GM12878 (cell line): ENCODE results near the gene TMEM63B. TPM values are rescaled to one million over a fixed set of nuclear protein-coding genes. Genes with fewer than 3 reads are reported as not detected.

Experiments
- ATAC-seq: fragments of 200-7000 bp; cut with Tn5 transposase; 3 replicates; pipeline ENCODE4 v1.9.1; 2020; ENCODE audit warnings: mild to moderate bottlenecking, moderate library complexity
- BruUV-seq: library from RNA; stranded (reverse); fragments of 400-500 nt; replicated peaks from 2 replicates; lab custom pipeline; 2021; lab: Mats Ljungman, UMichigan
- CTCF ChIA-PET: fragments of 300-600 bp; sonication (Branson Sonifier 250); formaldehyde crosslinking; extraction: SDS; loops from one replicate; lab custom pipeline; 2021; ENCODE audit warnings: inconsistent platforms; lab: Yijun Ruan, JAX
- POLR2A ChIA-PET: fragments of 350-600 bp; formaldehyde crosslinking; extraction: SDS; loops from one replicate; lab custom pipeline; 2021; ENCODE audit warnings: inconsistent platforms; lab: Charles Lee
- RAD21 ChIA-PET: fragments of 300-600 bp; sonication (Branson Sonifier 250); formaldehyde crosslinking; loops from one replicate; lab custom pipeline; 2023; ENCODE audit warnings: antibody characterized with exemption; ENCODE audit not compliant: unreplicated experiment; lab: Charles Lee
- SMC1A ChIA-PET: fragments of 300-600 bp; sonication (Branson Sonifier 250); formaldehyde crosslinking; loops from one replicate; lab custom pipeline; 2023; ENCODE audit not compliant: unreplicated experiment, uncharacterized antibody; lab: Charles Lee
- DNase-seq: peaks from one replicate; pipeline ENCODE4 v3.0.0-alpha.2; 2011; ENCODE audit warnings: low read depth, low spot score
- FAIRE-seq: peaks from 3 replicates; lab custom pipeline; 2011; peaks lifted over from hg19 to GRCh38; lab: Jason Lieb, UNC
- H2AFZ ChIP-seq: 2 replicates; pipeline ENCODE4 v1.6.0; 2011; ENCODE audit warnings: low read depth, low read length, control low read depth; ENCODE audit not compliant: control insufficient read depth
- H3K27ac ChIP-seq: 2 replicates; pipeline ENCODE4 v1.5.1; 2011; ENCODE audit warnings: control low read depth; ENCODE audit not compliant: control insufficient read depth, insufficient read depth
- H3K27me3 ChIP-seq, 2 experiments: replicated peaks in 1 of 2; 2 replicates each; pipeline versions ENCODE4 v1.6.0 to v1.6.1; 2011; ENCODE audit warnings: low read length in 1 of 2; ENCODE audit not compliant: control insufficient read depth in 2 of 2, insufficient read depth in 2 of 2
- H3K36me3 ChIP-seq, 2 experiments: 2 replicates each; pipeline ENCODE4 v1.5.1; 2011; ENCODE audit warnings: low read length in 1 of 2; ENCODE audit not compliant: control insufficient read depth in 2 of 2, insufficient read depth in 2 of 2
- H3K4me1 ChIP-seq: 2 replicates; pipeline ENCODE4 v1.6.1; 2011; ENCODE audit warnings: mild to moderate bottlenecking, low read length, moderate library complexity, mixed read lengths; ENCODE audit not compliant: control insufficient read depth, insufficient read depth
- H3K4me2 ChIP-seq: 2 replicates; pipeline ENCODE4 v1.6.0; 2011; ENCODE audit warnings: control low read depth; ENCODE audit not compliant: control insufficient read depth, insufficient read depth
- H3K4me3 ChIP-seq: fragments of 200-600 bp; sonication (generic); 2 replicates; pipeline ENCODE4 v1.5.1; 2016
- H3K79me2 ChIP-seq: 2 replicates; pipeline ENCODE4 v1.6.0; 2011; ENCODE audit warnings: low read length; ENCODE audit not compliant: control insufficient read depth, insufficient read depth
- H3K9ac ChIP-seq: 2 replicates; pipeline ENCODE4 v1.8.0; 2011; ENCODE audit warnings: low read length, control low read depth, mixed read lengths; ENCODE audit not compliant: control insufficient read depth, insufficient read depth
- H3K9me3 ChIP-seq: replicated peaks from 3 replicates; pipeline ENCODE4 v1.5.1; 2011; ENCODE audit warnings: mild to moderate bottlenecking, low read length; ENCODE audit not compliant: control insufficient read depth, insufficient read depth
- H4K20me1 ChIP-seq: 2 replicates; pipeline ENCODE4 v1.6.0; 2011; ENCODE audit not compliant: control insufficient read depth, insufficient read depth
- CBX5 ChIP-seq: sonication (generic); IDR thresholded peaks from 2 replicates; pipeline ENCODE4 v1.6.1; 2016; ENCODE audit warnings: low read depth, moderate library complexity, mild to moderate bottlenecking, inconsistent platforms
- MTA2 ChIP-seq: fragments of 450-650 bp; IDR thresholded peaks from 2 replicates; pipeline ENCODE4 v1.6.1; 2016; ENCODE audit warnings: low read depth, mild to moderate bottlenecking, moderate library complexity
- MTA3 ChIP-seq: IDR thresholded peaks from 2 replicates; pipeline ENCODE4 v1.6.1; 2012; ENCODE audit warnings: low read length, inconsistent platforms, borderline replicate concordance
- RB1 ChIP-seq: fragments of 450-650 bp; formaldehyde crosslinking; IDR thresholded peaks from 2 replicates; pipeline ENCODE4 v1.6.1; 2017; ENCODE audit warnings: mild to moderate bottlenecking, borderline replicate concordance
- TBL1XR1 ChIP-seq: IDR thresholded peaks from 2 replicates; pipeline ENCODE4 v1.6.1; 2012; ENCODE audit warnings: low read depth, low read length, improper control_type of control experiment
- ZBED1 ChIP-seq: IDR thresholded peaks from 2 replicates; pipeline ENCODE4 v1.6.1; 2016; ENCODE audit warnings: borderline replicate concordance
- ZNF274 ChIP-seq: IDR thresholded peaks from one replicate; pipeline ENCODE4 v1.8.0; 2011; ENCODE audit not compliant: insufficient read length, insufficient read depth
- WGBS: methylation state at CpG from one replicate; pipeline ENCODE4 v1.1.6; 2016; ENCODE audit warnings: low lambda C conversion rate; ENCODE audit not compliant: insufficient replicate concordance, insufficient coverage; ENCODE audit errors: missing lambda C conversion rate; 5-methylcytosine and 5-hydroxymethylcytosine counted together
- in situ Hi-C: fragments of 300-500 bp; cut with MboI; formaldehyde crosslinking; loops from 9 replicates; pipeline ENCODE4 v1.14.3; 2018; ENCODE audit warnings: mixed read lengths
- intact Hi-C: fragments of 100-400 bp; cut with micrococcal nuclease; formaldehyde crosslinking; loops from one replicate; pipeline ENCODE4 v1.14.2; 2022; ENCODE audit not compliant: unreplicated experiment
- polyA plus RNA-seq, 11 experiments: library from polyadenylated mRNA; depleted of rRNA in 4 of 11; unstranded in 6 of 11; stranded (reverse) in 5 of 11; fragments of >200 nt; fragmentation: Nextera tagmentation in 4 of 11; fragmentation: Illumina TruSeq in 1 of 11; extraction: Ambion mirVana in 4 of 11; extraction: Trizol in 1 of 11; gene quantifications; 1 replicate in 1 of 11; 2 replicates in 10 of 11; pipeline versions ENCODE4 v1.2.1 to v1.2.3, GENCODE V29; 2011 to 2016; ENCODE audit warnings: inconsistent platforms in 2 of 11, missing spikeins in 2 of 11, low read depth in 1 of 11
- total RNA-seq, 4 experiments: library from RNA; depleted of rRNA in 3 of 4; stranded (reverse); fragments of >200 nt in 3 of 4; fragmentation: Illumina TruSeq in 1 of 4; extraction: Trizol in 1 of 4; gene quantifications; 2 replicates each; pipeline versions ENCODE4 v1.2.1 to v1.2.3, GENCODE V29; 2013 to 2021
- TF ChIP-seq, protein P1 (sequence below): fragments of 450-650 bp; IDR thresholded peaks from 2 replicates; pipeline ENCODE4 v1.6.1; 2017; ENCODE audit warnings: antibody characterized with exemption, mild to moderate bottlenecking, moderate library complexity
- TF ChIP-seq, protein P2 (sequence below): fragments of 450-650 bp; formaldehyde crosslinking; IDR thresholded peaks from 2 replicates; pipeline ENCODE4 v1.4.0; 2022; ENCODE audit warnings: mild to moderate bottlenecking, moderate library complexity
- TF ChIP-seq, protein P3 (sequence below): IDR thresholded peaks from 2 replicates; pipeline ENCODE4 v1.6.1; 2012; ENCODE audit warnings: low read depth, low read length, improper control_type of control experiment
- TF ChIP-seq, protein P4 (sequence below): fragments of 450-650 bp; IDR thresholded peaks from 2 replicates; pipeline ENCODE4 v1.6.1; 2016; ENCODE audit warnings: mild to moderate bottlenecking, moderate library complexity, borderline replicate concordance

Gene TMEM63B
- total and polyA plus RNA-seq, 10 of the 15 experiments (the other 5 are each of a cell fraction or from before 2014, with no cell fraction given) = 0.09 to 15.0 (median 7.1) TPM; not detected in 1

DNA sequence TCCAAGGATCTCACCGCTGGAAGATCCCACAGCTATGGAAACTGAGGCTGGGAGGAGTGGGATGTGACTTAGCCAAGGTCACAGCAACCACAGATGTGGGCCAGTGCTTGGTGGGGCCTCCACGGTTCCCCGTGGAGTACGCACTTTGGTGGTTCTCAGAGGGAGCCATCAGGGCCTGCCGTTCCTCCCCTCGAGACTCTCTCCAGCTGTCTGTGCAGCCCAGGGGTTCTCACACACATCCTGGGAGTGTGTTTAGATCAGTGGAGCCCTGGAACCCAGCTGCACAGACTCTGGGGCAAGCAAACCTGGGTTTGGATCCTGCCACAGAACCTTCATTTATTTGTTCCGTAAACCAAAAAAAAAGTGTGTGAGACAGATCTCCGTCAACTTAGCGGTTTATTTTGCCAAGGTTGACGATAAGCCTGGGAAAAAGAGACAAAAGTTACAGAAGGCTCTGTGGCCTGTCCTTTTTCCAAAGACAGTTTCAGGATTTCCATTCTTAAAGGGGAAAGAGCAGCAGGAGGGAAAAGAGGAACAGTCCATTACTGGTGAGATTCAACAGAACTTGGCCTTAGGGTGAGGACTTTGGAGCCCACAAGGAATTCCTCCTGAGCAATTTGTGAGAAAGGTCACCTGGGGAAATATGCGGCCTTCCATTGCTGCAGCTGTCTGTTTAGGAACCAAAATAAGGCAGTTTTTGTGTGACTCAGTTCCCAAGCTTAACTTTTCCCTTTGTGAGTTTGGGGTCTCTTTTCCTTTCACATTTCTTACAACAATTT, 75.8 kb downstream of the TMEM63B start:
- in situ Hi-C loops = no loop called here
- WGBS = 75% methylated on average over 11 of the region's 11 CpGs
- Histone ChIP-seq H3K9me3 (no peaks in the 10 kb centered on the region), H3K4me3 (no peak overlapping the region), H2AFZ (no peak overlapping the region), H3K9ac (no peak overlapping the region), H3K79me2 (no peaks in the 10 kb centered on the region), H3K4me1 (no peaks in the 10 kb centered on the region), H3K27ac (no peak overlapping the region), H3K27me3 (no peaks in the 10 kb centered on the region), H4K20me1 (no peaks in the 10 kb centered on the region), H3K36me3 (no peaks in the 10 kb centered on the region), H3K4me2 (no peak overlapping the region)
- ChIA-PET CTCF (interaction anchor here (0.7 to 0.9 kb wide), 2 partner anchors 65 to 111 kb away, joined by 3 to 4 read pairs; no protein-coding TSS in a partner anchor), POLR2A (no interaction called here), SMC1A (interaction anchor here (0.6 to 1.3 kb wide), 2 partner anchors 10 to 557 kb away, joined by 3 to 4 read pairs; no protein-coding TSS in a partner anchor), RAD21 (interaction anchor here (0.8 kb wide), 1 partner anchor 26 kb away, joined by 3 read pairs; no protein-coding TSS in a partner anchor)
- intact Hi-C loops = no loop called here
- no TSS peak for BruUV-seq
- FAIRE-seq (no peak), ATAC-seq (no peak), DNase-seq (no peak)
- TF ChIP-seq TBL1XR1 = no peak
- TF ChIP-seq, protein P1, sequence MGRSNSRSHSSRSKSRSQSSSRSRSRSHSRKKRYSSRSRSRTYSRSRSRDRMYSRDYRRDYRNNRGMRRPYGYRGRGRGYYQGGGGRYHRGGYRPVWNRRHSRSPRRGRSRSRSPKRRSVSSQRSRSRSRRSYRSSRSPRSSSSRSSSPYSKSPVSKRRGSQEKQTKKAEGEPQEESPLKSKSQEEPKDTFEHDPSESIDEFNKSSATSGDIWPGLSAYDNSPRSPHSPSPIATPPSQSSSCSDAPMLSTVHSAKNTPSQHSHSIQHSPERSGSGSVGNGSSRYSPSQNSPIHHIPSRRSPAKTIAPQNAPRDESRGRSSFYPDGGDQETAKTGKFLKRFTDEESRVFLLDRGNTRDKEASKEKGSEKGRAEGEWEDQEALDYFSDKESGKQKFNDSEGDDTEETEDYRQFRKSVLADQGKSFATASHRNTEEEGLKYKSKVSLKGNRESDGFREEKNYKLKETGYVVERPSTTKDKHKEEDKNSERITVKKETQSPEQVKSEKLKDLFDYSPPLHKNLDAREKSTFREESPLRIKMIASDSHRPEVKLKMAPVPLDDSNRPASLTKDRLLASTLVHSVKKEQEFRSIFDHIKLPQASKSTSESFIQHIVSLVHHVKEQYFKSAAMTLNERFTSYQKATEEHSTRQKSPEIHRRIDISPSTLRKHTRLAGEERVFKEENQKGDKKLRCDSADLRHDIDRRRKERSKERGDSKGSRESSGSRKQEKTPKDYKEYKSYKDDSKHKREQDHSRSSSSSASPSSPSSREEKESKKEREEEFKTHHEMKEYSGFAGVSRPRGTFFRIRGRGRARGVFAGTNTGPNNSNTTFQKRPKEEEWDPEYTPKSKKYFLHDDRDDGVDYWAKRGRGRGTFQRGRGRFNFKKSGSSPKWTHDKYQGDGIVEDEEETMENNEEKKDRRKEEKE = no peak
- TF ChIP-seq, protein P2, sequence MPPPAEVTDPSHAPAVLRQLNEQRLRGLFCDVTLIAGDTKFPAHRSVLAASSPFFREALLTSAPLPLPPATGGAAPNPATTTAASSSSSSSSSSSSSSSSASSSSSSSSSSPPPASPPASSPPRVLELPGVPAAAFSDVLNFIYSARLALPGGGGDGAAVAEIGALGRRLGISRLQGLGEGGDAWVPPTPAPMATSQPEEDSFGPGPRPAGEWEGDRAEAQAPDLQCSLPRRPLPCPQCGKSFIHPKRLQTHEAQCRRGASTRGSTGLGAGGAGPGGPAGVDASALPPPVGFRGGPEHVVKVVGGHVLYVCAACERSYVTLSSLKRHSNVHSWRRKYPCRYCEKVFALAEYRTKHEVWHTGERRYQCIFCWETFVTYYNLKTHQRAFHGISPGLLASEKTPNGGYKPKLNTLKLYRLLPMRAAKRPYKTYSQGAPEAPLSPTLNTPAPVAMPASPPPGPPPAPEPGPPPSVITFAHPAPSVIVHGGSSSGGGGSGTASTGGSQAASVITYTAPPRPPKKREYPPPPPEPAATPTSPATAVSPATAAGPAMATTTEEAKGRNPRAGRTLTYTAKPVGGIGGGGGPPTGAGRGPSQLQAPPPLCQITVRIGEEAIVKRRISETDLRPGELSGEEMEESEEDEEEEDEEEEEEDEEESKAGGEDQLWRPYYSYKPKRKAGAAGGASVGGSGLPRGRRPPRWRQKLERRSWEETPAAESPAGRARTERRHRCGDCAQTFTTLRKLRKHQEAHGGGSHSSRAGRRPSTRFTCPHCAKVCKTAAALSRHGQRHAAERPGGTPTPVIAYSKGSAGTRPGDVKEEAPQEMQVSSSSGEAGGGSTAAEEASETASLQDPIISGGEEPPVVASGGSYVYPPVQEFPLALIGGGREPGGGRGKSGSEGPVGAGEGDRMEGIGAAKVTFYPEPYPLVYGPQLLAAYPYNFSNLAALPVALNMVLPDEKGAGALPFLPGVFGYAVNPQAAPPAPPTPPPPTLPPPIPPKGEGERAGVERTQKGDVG (CRISPR knock-in tag) = no peak
- TF ChIP-seq RB1 = no peak
- TF ChIP-seq, protein P3, sequence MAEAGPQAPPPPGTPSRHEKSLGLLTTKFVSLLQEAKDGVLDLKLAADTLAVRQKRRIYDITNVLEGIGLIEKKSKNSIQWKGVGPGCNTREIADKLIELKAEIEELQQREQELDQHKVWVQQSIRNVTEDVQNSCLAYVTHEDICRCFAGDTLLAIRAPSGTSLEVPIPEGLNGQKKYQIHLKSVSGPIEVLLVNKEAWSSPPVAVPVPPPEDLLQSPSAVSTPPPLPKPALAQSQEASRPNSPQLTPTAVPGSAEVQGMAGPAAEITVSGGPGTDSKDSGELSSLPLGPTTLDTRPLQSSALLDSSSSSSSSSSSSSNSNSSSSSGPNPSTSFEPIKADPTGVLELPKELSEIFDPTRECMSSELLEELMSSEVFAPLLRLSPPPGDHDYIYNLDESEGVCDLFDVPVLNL = no peak
- TF ChIP-seq ZBED1 = no peak
- no peak for TF ChIP-seq MTA2
- TF ChIP-seq ZNF274 = no peak
- TF ChIP-seq, protein P4, sequence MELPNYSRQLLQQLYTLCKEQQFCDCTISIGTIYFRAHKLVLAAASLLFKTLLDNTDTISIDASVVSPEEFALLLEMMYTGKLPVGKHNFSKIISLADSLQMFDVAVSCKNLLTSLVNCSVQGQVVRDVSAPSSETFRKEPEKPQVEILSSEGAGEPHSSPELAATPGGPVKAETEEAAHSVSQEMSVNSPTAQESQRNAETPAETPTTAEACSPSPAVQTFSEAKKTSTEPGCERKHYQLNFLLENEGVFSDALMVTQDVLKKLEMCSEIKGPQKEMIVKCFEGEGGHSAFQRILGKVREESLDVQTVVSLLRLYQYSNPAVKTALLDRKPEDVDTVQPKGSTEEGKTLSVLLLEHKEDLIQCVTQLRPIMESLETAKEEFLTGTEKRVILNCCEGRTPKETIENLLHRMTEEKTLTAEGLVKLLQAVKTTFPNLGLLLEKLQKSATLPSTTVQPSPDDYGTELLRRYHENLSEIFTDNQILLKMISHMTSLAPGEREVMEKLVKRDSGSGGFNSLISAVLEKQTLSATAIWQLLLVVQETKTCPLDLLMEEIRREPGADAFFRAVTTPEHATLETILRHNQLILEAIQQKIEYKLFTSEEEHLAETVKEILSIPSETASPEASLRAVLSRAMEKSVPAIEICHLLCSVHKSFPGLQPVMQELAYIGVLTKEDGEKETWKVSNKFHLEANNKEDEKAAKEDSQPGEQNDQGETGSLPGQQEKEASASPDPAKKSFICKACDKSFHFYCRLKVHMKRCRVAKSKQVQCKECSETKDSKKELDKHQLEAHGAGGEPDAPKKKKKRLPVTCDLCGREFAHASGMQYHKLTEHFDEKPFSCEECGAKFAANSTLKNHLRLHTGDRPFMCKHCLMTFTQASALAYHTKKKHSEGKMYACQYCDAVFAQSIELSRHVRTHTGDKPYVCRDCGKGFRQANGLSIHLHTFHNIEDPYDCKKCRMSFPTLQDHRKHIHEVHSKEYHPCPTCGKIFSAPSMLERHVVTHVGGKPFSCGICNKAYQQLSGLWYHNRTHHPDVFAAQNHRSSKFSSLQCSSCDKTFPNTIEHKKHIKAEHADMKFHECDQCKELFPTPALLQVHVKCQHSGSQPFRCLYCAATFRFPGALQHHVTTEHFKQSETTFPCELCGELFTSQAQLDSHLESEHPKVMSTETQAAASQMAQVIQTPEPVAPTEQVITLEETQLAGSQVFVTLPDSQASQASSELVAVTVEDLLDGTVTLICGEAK = no peak
- TF ChIP-seq MTA3 = no peak
- no peak for TF ChIP-seq CBX5
